Aorta (tissue), 5 donors: ENCODE results near the gene PEA15. TPM values are rescaled to one million over a fixed set of nuclear protein-coding genes. Genes with fewer than 3 reads are reported as not detected.

Experiments used
- ATAC-seq: fragments of 200-7000 bp; cut with Tn5 transposase; one replicate; pipeline ENCODE4 v1.9.1; 2022; ENCODE audit warnings: moderate library complexity; ENCODE audit not compliant: low FRiP score
- DNase-seq, 2 donors: peaks; one replicate each; pipeline ENCODE4 v3.0.0-alpha.2; 2020
- H3K27ac ChIP-seq, 2 donors: one replicate each; pipeline ENCODE4 v1.5.1; 2013; ENCODE audit warnings: low read length in 2 of 2, mild to moderate bottlenecking in 2 of 2, moderate library complexity in 2 of 2, control low read depth in 1 of 2, inconsistent platforms in 1 of 2, low read depth in 1 of 2
- H3K27me3 ChIP-seq, 2 donors: one replicate each; pipeline ENCODE4 v1.6.1; 2013; ENCODE audit warnings: control low read depth in 1 of 2, low read length in 1 of 2, mild to moderate bottlenecking in 1 of 2, moderate library complexity in 1 of 2; ENCODE audit not compliant: insufficient read depth in 2 of 2, control insufficient read depth in 1 of 2
- H3K36me3 ChIP-seq, 2 donors: one replicate each; pipeline ENCODE4 v1.6.1; 2013; ENCODE audit warnings: control low read depth in 1 of 2, low read length in 1 of 2, mild to moderate bottlenecking in 1 of 2; ENCODE audit not compliant: insufficient read depth in 2 of 2, control insufficient read depth in 1 of 2
- H3K4me1 ChIP-seq, 2 donors: one replicate each; pipeline ENCODE4 v1.6.1; 2013; ENCODE audit warnings: low read length in 2 of 2, control low read depth in 1 of 2, mild to moderate bottlenecking in 1 of 2, moderate library complexity in 1 of 2; ENCODE audit not compliant: insufficient read depth in 2 of 2, control insufficient read depth in 1 of 2
- H3K4me3 ChIP-seq, 2 donors: one replicate each; pipeline ENCODE4 v1.5.1; 2013; ENCODE audit warnings: low read length in 2 of 2, control low read depth in 1 of 2, mild to moderate bottlenecking in 1 of 2
- H3K9me3 ChIP-seq: one replicate; pipeline ENCODE4 v1.6.1; 2013; ENCODE audit warnings: mild to moderate bottlenecking, low read length; ENCODE audit not compliant: control insufficient read depth
- WGBS, 2 donors: extraction: QIAGEN DNeasy Blood & Tissue Kit; methylation state at CpG; one replicate each; pipeline ENCODE4 v1.1.7; 2013; 5-methylcytosine and 5-hydroxymethylcytosine counted together
- intact Hi-C, 2 donors: fragments of 100-400 bp; cut with DNase I; formaldehyde crosslinking; loops; one replicate each; pipeline versions ENCODE4 v1.14.2 to v1.15.0; 2022
- polyA plus RNA-seq, 2 donors: library from polyadenylated mRNA; stranded (reverse); fragments of 200-250 nt; gene quantifications; one replicate each; pipeline ENCODE4 v1.2.3, GENCODE V29; 2013
- total RNA-seq, 2 donors: library from RNA; stranded (reverse); fragmentation: NEBNext Ultra II Directional; extraction: Animal tissue kit (Norgen Biotek cat#: 25700); gene quantifications; one replicate each; pipeline ENCODE4 v1.2.1, GENCODE V29; 2021
- donor health status: healthy with polysubstance abuse.
- donor health status: Bipolar disorder and iron deficiency.
- donor health status: DM: no; HTN: no; CAD: no.
- donor health status: DM: no; HTN: no; CAD: no.
- donor health status: DM: yes; HTN: yes; CAD: no.

The PEA15 gene
- total and polyA plus RNA-seq, 4 donors = 258 to 350 (median 305) TPM

DNA sequence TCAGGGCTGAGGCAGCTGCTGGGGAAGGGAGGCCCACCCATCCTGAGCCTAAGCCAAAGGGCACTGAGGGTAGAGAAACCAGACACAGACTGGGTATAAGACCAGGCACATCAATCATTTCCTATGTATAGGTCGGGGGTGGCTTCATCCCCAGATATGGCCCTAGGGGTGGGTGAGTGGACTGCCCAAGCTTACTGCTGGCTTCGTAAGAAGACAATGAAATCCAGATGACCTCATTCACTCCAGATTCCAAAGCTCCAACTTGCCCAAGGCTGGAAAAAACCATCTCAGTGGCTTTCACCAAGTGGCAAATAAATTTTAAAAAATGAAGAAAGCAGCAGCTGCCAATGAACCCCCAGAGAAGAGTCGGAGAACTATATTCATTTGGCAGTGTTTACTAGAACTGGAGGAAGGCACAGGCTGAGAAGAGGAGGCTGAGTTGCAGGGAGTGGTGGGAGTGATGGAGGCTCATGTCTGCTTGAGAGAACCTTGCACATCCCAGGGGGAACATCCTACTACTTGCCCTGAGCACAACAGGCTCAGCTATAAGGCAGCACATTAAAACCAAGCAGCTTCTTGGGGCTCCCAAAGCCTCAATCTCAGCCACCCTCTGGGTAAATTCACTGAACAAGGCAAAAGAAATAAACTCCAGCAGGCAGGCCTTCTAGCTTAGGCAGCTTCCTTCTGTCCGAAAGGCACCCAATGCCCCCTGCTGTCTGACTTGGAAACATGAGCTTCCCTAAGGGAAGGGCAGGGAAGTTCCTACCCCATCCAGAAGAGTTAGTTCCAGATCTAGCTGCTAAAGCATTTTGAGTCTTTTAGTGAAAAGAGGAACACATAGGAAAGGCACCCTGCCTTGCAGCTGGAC lies 14.1 kb downstream of the PEA15 start:
- ATAC-seq (peak; percentile 80), DNase-seq (peak in 1 of 2 donors; percentile 67)
- Histone ChIP-seq H3K4me1 (peaks cover 0 to 3% of the 10 kb centered on the region in 2 donors), H3K27me3 (no peaks in the 10 kb centered on the region), H3K4me3 (no peak overlapping the region), H3K36me3 (peaks cover 3 to 13% of the 10 kb centered on the region in 2 donors), H3K9me3 (no peaks in the 10 kb centered on the region), H3K27ac (peak overlapping the region in 1 of 2 donors; percentile 73)
- intact Hi-C loops = loop anchor here (2.0 to 10.0 kb wide), 3 partner anchors 26 to 294 kb away; partner anchors contain the start of gene TAGLN2 (in 1 of the 2)
- WGBS, 2 donors = 11 to 14% methylated on average over 4 of the region's 4 CpGs

DNA sequence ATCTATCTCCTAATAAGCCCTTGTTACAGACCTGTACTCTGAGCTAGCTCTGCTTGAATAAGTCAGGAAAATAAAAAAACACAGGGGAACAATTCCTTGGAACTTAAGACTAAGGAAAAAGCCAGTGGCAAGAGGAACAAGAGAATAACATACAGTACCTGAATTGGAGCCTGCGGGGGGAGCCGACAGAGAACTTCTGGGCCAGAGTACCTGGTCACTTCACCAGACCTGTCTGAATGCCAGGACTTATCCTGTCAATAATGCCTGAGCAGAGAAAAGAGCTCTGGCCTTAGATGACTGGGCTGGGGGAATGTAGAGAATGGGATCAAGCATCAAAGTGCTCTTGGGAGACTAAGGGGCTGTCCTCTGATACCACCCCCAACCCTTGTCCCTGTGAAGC lies 15.1 kb downstream of the PEA15 start:
- Histone ChIP-seq H3K27ac (peak overlapping the region in 1 of 2 donors; percentile 21), H3K4me1 (peaks cover 0 to 3% of the 10 kb centered on the region in 2 donors), H3K4me3 (no peak overlapping the region), H3K27me3 (no peaks in the 10 kb centered on the region), H3K36me3 (peaks cover 3 to 18% of the 10 kb centered on the region in 2 donors), H3K9me3 (no peaks in the 10 kb centered on the region)
- DNase-seq = no peak
- intact Hi-C loops = no loop called here
- WGBS, 2 donors = 78 to 87% methylated on average over 2 of the region's 2 CpGs
- no peak for ATAC-seq

DNA sequence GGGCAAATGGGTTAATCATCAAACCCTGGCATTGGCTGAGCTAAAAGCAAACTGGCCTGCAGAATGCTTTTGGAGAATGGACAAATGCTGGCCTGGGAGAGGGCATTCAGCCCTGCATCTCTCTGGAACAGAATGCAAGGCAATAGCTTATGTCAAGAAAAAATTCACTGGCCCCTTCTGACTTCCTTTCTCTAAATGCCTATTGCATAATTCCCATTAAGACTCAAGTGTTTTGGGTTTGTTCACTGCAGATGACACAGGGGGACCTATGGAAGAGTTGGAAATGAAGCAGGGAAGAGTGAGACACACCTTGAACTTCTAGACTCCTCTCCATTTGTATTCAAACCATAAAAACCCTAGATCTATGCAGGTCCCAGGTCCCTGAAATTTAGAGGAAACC lies 15.9 kb downstream of the PEA15 start:
- no peak for ATAC-seq

DNA sequence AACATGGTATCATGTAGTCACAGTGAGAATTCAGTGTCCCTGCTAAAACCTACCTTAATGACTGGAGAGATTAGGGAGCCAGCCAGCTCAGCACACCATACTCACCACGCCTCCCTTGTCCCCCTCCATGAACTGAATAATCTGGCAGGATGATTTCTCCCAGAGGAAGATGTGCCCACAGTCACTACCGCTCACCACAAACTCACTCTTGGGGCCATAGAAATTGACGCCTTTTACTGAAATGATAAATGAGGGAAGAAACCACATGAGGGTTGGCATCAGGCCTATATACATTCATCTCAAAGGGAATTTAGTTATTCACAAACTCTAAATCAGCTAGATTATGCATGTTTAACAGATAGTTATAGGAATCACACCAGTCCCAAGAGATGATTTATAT lies 17.4 kb downstream of the PEA15 start:
- Histone ChIP-seq H3K27me3 (no peaks in the 10 kb centered on the region), H3K27ac (no peak overlapping the region), H3K4me3 (no peak overlapping the region), H3K36me3 (peaks cover 3 to 16% of the 10 kb centered on the region in 2 donors), H3K9me3 (no peaks in the 10 kb centered on the region), H3K4me1 (no peaks in the 10 kb centered on the region)
- intact Hi-C loops = no loop called here
- no peak for DNase-seq
- ATAC-seq = no peak
- 76 to 85% methylated on average over 3 of the region's 3 CpGs for WGBS, 2 donors

More for the DNA sequence above, 15.9 kb downstream of the PEA15 start:
- H3K4me1 ChIP-seq = peaks cover 0 to 3% of the 10 kb centered on the region in 2 donors
- no peaks in the 10 kb centered on the region for H3K27me3 ChIP-seq
- H3K9me3 ChIP-seq = no peaks in the 10 kb centered on the region
- intact Hi-C loops = no loop called here
- no peak for DNase-seq
- H3K4me3 ChIP-seq = no peak overlapping the region
- no peak overlapping the region for H3K27ac ChIP-seq
- H3K36me3 ChIP-seq = peaks cover 3 to 16% of the 10 kb centered on the region in 2 donors

DNA sequence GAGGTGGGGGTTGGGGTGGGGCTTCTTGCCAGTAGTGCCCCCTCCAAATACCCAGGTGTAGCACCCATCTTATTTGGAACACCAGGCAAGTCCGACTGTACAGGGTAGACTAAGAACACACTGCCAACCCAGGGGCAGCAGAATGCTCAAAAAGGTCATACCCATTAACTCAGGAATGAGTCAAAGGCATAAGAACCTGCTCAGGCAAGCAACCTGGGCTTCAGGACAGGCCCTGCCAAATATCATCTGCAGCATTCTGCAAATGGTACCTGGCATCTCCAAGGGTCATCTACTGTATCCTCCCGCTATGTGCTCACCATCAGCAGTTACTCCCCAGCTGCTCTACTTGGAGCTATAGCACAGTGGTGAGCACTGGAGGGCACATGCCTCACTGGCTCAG lies 19.4 kb downstream of the PEA15 start:
- Histone ChIP-seq H3K27ac (no peak overlapping the region), H3K9me3 (no peaks in the 10 kb centered on the region), H3K4me3 (no peak overlapping the region), H3K27me3 (no peaks in the 10 kb centered on the region), H3K4me1 (no peaks in the 10 kb centered on the region), H3K36me3 (peaks cover 3 to 16% of the 10 kb centered on the region in 2 donors)
- no peak for DNase-seq
- intact Hi-C loops = no loop called here
- no peak for ATAC-seq
- 79 to 93% methylated on average over 2 of the region's 2 CpGs for WGBS, 2 donors

DNA sequence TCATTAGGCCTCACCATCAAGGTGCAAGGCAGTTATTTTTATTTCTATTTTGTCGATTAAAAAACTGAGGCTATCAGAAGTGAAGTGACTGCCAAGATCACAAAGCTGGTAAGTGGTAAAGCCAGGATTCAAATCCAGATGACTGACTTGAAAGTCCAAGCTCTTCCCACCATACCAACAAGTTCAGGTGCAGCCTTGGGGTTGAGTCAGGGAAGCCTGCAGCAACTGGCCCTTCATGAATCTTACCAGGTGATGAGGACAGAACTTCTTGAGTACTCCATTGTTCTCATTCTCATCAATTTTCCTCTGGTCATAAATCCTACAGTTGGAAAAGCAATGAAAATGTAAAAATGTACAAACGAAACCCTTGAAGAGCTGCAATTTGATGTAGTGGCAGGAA lies 20.2 kb downstream of the PEA15 start:
- H3K4me3 ChIP-seq = no peak overlapping the region
- H3K36me3 ChIP-seq = peaks cover 3 to 16% of the 10 kb centered on the region in 2 donors
- ATAC-seq (no peak), DNase-seq (no peak)
- no peaks in the 10 kb centered on the region for H3K27me3 ChIP-seq
- H3K9me3 ChIP-seq = no peaks in the 10 kb centered on the region
- 71 to 76% methylated on average over 2 of the region's 2 CpGs for WGBS, 2 donors
- intact Hi-C loops = no loop called here
- no peak overlapping the region for H3K27ac ChIP-seq
- H3K4me1 ChIP-seq = no peaks in the 10 kb centered on the region

DNA sequence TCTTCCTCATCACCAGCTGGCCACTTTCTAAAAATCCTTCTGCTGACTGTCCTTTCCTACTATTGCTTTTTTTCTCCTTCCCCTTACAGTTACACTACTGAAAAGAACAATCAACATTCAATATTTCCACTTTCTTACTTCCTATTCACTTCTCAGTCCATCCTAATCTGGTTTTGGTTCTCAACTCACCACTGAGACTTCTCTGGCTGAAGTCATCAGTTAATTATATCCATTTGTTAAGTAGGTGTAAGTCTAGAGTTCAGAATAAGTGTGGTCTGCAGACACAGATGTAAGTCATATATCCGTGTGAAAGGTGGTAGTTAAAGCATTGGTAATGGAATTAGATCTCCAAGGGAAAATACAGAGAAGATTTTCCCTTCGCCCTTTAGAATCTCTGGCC lies 21.4 kb downstream of the PEA15 start:
- H3K9me3 ChIP-seq = no peaks in the 10 kb centered on the region
- DNase-seq = no peak
- no peaks in the 10 kb centered on the region for H3K27me3 ChIP-seq
- no peak for ATAC-seq
- H3K4me3 ChIP-seq = no peak overlapping the region
- no peaks in the 10 kb centered on the region for H3K4me1 ChIP-seq
- WGBS, 2 donors = 77 to 85% methylated on average over 2 of the region's 2 CpGs
- peaks cover 3 to 16% of the 10 kb centered on the region in 2 donors for H3K36me3 ChIP-seq
- no peak overlapping the region for H3K27ac ChIP-seq
- intact Hi-C loops = no loop called here

DNA sequence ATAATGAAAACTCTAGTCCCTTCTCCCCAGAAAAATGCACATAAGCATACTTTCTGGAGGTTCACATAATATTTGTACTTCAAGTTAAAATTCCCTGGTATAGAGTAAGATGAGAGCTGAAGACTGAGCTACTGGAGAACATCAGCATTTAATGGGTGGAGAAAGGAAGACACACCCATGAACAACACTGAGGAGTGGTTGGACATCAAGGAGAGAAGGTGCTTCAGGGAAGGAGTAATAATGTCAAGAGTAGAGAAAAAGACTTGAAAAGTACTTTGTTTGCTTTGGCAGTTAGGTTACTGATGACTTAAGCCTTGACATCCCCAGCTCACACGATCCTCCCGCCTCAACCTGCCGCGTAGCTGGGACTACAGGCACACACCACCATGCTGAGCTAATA lies 21.9 kb downstream of the PEA15 start:
- Histone ChIP-seq H3K27me3 (no peaks in the 10 kb centered on the region), H3K36me3 (peaks cover 3 to 14% of the 10 kb centered on the region in 2 donors), H3K4me3 (no peak overlapping the region), H3K9me3 (no peaks in the 10 kb centered on the region), H3K27ac (no peak overlapping the region), H3K4me1 (no peaks in the 10 kb centered on the region)
- ATAC-seq (no peak), DNase-seq (no peak)
- intact Hi-C loops = no loop called here
- 39 to 45% methylated on average over 4 of the region's 4 CpGs for WGBS, 2 donors

DNA sequence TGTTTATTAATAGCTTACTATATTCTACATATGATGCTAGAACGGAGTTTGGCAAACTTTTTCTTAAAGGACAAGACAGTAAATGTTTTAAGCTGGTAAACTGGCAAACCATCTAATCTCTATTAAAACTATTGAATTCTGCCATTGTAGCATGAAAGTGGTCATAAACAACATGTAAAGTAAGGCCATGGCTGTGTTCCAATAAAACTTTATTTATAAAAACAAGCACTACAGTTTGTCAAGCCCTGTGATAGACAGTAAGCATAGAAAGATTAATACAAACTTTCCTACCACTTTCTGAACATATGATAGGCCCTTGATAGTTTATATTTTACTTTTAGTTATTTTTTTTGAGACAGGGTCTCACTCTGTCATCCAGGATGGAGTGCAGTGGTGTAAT lies 22.4 kb downstream of the PEA15 start:
- no peaks in the 10 kb centered on the region for H3K9me3 ChIP-seq
- no peak overlapping the region for H3K27ac ChIP-seq
- DNase-seq (no peak), ATAC-seq (no peak)
- WGBS, 2 donors = 91 to 93% methylated on average over 1 of the region's 1 CpG
- intact Hi-C loops = no loop called here
- no peaks in the 10 kb centered on the region for H3K4me1 ChIP-seq
- H3K4me3 ChIP-seq = no peak overlapping the region
- H3K36me3 ChIP-seq = peaks cover 3 to 12% of the 10 kb centered on the region in 2 donors
- H3K27me3 ChIP-seq = no peaks in the 10 kb centered on the region
